ENCODE measurements around the gene TAS2R19. TPM values are rescaled to one million over a fixed set of nuclear protein-coding genes. Genes with fewer than 3 reads are reported as not detected.
A peak's percentile ranks its signal among the peaks of the same experiment; 100 is the strongest.

TAS2R19 gene
- total and polyA plus RNA-seq, 4 donors = 2.1 to 11.8 TPM; not detected in 2

DNA sequence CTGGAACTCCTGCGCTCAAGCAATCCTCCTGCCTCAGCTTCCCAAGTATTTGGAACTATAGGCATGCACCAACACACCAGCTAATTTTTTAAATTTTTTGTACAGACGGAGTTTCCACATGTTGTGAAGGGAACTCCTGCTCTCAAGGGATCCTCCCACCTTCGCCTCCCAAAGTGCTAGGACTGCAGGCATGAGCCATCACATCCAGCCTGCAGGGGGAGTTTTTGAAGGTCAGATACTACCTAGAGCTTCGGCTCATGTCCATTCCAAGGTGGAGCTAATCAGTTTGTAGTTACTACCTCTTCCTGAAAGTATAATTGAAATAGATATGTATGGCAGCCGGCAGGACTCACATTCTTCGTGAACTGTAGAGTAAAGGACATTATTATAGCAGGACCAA is 3.7 kb upstream of the TAS2R19 start:
- TF ChIP-seq FOXA1 (IDR thresholded peaks at IDR 0.05) = no peak
- no peak for TF ChIP-seq JUND (IDR thresholded peaks at IDR 0.05)
- no peak for TF ChIP-seq TAF1 (conservative IDR thresholded peaks at IDR 0.05)
- no peak for TF ChIP-seq RXRA (IDR thresholded peaks at IDR 0.05)
- TF ChIP-seq, protein P1, sequence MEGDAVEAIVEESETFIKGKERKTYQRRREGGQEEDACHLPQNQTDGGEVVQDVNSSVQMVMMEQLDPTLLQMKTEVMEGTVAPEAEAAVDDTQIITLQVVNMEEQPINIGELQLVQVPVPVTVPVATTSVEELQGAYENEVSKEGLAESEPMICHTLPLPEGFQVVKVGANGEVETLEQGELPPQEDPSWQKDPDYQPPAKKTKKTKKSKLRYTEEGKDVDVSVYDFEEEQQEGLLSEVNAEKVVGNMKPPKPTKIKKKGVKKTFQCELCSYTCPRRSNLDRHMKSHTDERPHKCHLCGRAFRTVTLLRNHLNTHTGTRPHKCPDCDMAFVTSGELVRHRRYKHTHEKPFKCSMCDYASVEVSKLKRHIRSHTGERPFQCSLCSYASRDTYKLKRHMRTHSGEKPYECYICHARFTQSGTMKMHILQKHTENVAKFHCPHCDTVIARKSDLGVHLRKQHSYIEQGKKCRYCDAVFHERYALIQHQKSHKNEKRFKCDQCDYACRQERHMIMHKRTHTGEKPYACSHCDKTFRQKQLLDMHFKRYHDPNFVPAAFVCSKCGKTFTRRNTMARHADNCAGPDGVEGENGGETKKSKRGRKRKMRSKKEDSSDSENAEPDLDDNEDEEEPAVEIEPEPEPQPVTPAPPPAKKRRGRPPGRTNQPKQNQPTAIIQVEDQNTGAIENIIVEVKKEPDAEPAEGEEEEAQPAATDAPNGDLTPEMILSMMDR (IDR thresholded peaks at IDR 0.05; ENCODE audit: low read depth, low read length, missing input control) = no peak
- no peak for TF ChIP-seq HNF4G (IDR thresholded peaks at IDR 0.05)
- TF ChIP-seq RAD21 (IDR thresholded peaks at IDR 0.05) = peak in 1 of 2 donors; percentile 20
- no peak for TF ChIP-seq SP1 (IDR thresholded peaks at IDR 0.05)
- TF ChIP-seq, protein P2, sequence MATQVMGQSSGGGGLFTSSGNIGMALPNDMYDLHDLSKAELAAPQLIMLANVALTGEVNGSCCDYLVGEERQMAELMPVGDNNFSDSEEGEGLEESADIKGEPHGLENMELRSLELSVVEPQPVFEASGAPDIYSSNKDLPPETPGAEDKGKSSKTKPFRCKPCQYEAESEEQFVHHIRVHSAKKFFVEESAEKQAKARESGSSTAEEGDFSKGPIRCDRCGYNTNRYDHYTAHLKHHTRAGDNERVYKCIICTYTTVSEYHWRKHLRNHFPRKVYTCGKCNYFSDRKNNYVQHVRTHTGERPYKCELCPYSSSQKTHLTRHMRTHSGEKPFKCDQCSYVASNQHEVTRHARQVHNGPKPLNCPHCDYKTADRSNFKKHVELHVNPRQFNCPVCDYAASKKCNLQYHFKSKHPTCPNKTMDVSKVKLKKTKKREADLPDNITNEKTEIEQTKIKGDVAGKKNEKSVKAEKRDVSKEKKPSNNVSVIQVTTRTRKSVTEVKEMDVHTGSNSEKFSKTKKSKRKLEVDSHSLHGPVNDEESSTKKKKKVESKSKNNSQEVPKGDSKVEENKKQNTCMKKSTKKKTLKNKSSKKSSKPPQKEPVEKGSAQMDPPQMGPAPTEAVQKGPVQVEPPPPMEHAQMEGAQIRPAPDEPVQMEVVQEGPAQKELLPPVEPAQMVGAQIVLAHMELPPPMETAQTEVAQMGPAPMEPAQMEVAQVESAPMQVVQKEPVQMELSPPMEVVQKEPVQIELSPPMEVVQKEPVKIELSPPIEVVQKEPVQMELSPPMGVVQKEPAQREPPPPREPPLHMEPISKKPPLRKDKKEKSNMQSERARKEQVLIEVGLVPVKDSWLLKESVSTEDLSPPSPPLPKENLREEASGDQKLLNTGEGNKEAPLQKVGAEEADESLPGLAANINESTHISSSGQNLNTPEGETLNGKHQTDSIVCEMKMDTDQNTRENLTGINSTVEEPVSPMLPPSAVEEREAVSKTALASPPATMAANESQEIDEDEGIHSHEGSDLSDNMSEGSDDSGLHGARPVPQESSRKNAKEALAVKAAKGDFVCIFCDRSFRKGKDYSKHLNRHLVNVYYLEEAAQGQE (IDR thresholded peaks at IDR 0.05) = no peak
- Histone ChIP-seq H3K27ac (ENCODE audit: low read depth in 1 of 2, low read length in 2 of 2) (no peak overlapping the region), H3K9me3 (ENCODE audit: control insufficient read depth in 4 of 4, low read length in 3 of 4) (no peaks in the 10 kb centered on the region), H3K36me3 (ENCODE audit: control insufficient read depth in 4 of 4, insufficient read depth in 3 of 4, low read depth in 1 of 4, low read length in 3 of 4) (peaks cover 0 to 3% (median 2%) of the 10 kb centered on the region in 4 donors), H3K27me3 (ENCODE audit: control insufficient read depth in 4 of 4, insufficient read depth in 4 of 4, low read length in 3 of 4) (no peaks in the 10 kb centered on the region), H3K4me1 (ENCODE audit: control insufficient read depth in 4 of 4, insufficient read depth in 4 of 4, low read length in 3 of 4) (no peaks in the 10 kb centered on the region), H3K4me3 (ENCODE audit: low read depth in 1 of 3, low read length in 3 of 3) (no peak overlapping the region), H3K9ac (ENCODE audit: low read depth in 1 of 2, low read length in 2 of 2) (no peak overlapping the region)
- no peak for DNase-seq (ENCODE audit: low spot score)
- WGBS = 95% methylated on average over 6 of the region's 6 CpGs

DNA sequence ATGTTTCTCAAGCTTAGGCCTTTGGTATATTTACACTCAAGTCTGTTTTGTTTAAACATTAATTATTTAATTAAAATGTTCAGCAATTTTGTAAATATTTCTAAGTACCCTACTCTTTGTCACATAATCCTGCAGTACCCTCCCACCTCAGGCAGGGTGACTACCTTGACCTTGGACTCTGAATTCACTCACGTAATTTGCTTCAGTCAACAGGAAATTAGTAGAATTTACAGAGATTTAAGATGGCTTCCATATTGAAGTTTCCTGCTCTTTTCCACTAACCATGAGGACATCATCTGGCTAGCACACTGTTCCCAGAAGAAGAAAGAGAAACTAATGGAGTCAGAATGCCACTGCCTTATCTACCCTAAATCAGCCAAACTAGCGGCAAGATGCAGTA is 967 bp upstream of the TAS2R19 start:
- peaks cover 0 to 3% (median 2%) of the 10 kb centered on the region in 4 donors for H3K36me3 ChIP-seq (ENCODE audit: control insufficient read depth in 4 of 4, insufficient read depth in 3 of 4, low read depth in 1 of 4, low read length in 3 of 4)
- H3K9ac ChIP-seq (ENCODE audit: low read depth in 1 of 2, low read length in 2 of 2) = no peak overlapping the region
- DNase-seq (ENCODE audit: low spot score) = no peak
- 77% methylated on average over 2 of the region's 2 CpGs for WGBS
- no peak overlapping the region for H3K27ac ChIP-seq (ENCODE audit: low read depth in 1 of 2, low read length in 2 of 2)
- no peaks in the 10 kb centered on the region for H3K9me3 ChIP-seq (ENCODE audit: control insufficient read depth in 4 of 4, low read length in 3 of 4)
- no peaks in the 10 kb centered on the region for H3K4me1 ChIP-seq (ENCODE audit: control insufficient read depth in 4 of 4, insufficient read depth in 4 of 4, low read length in 3 of 4)
- TF ChIP-seq, protein P1 (IDR thresholded peaks at IDR 0.05; ENCODE audit: low read depth, low read length, missing input control) = no peak
- TF ChIP-seq SP1 (IDR thresholded peaks at IDR 0.05) (no peak), HNF4A (conservative IDR thresholded peaks at IDR 0.05) (peak in 1 of 2 donors; percentile 11)
- TF ChIP-seq, protein P2 (IDR thresholded peaks at IDR 0.05) = no peak
- no peaks in the 10 kb centered on the region for H3K27me3 ChIP-seq (ENCODE audit: control insufficient read depth in 4 of 4, insufficient read depth in 4 of 4, low read length in 3 of 4)
- H3K4me3 ChIP-seq (ENCODE audit: low read depth in 1 of 3, low read length in 3 of 3) = no peak overlapping the region

Data from liver (tissue), 9 donors.